ENCODE data around the gene BUD13.
A peak's percentile ranks its signal among the peaks of the same experiment; 100 is the strongest.

BUD13 gene

GRCh38 chr11:116791002-116791812 lies 18.4 kb upstream of the BUD13 start:
- Histone ChIP-seq H3K9ac (ENCODE audit: low read depth, low read length) (peak overlapping the region; percentile 29; the same call in 1 of the 2 replicates), H3K9me3 (ENCODE audit: insufficient read depth, low read depth, low read length) (no peaks in the 10 kb centered on the region), H3K36me3 (ENCODE audit: insufficient read depth, low read depth, low read length) (peaks cover 7% of the 10 kb centered on the region), H3K4me3 (ENCODE audit: low read length) (peak overlapping the region; percentile 26; the same call in 1 of the 2 replicates), H3K4me1 (ENCODE audit: insufficient read depth, low read length) (peaks cover 9% of the 10 kb centered on the region), H3K27ac (ENCODE audit: low read length) (no peak overlapping the region), H3K27me3 (ENCODE audit: insufficient read depth, low read length) (peaks cover 31% of the 10 kb centered on the region)

GRCh38 chr11:116790167-116791001 lies 17.6 kb upstream of the BUD13 start:
- no peak overlapping the region for H3K4me3 ChIP-seq (ENCODE audit: low read length)
- H3K9me3 ChIP-seq (ENCODE audit: insufficient read depth, low read depth, low read length): no peaks in the 10 kb centered on the region
- H3K9ac ChIP-seq (ENCODE audit: low read depth, low read length): no peak overlapping the region
- peaks cover 15% of the 10 kb centered on the region for H3K36me3 ChIP-seq (ENCODE audit: insufficient read depth, low read depth, low read length)
- H3K27me3 ChIP-seq (ENCODE audit: insufficient read depth, low read length): peaks cover 31% of the 10 kb centered on the region
- no peak overlapping the region for H3K27ac ChIP-seq (ENCODE audit: low read length)
- peaks cover 9% of the 10 kb centered on the region for H3K4me1 ChIP-seq (ENCODE audit: insufficient read depth, low read length)

GRCh38 chr11:116788975-116789374 lies 16.2 kb upstream of the BUD13 start:
- H3K27ac ChIP-seq (ENCODE audit: low read length): no peak overlapping the region
- H3K36me3 ChIP-seq (ENCODE audit: insufficient read depth, low read depth, low read length): peaks cover 29% of the 10 kb centered on the region
- H3K9me3 ChIP-seq (ENCODE audit: insufficient read depth, low read depth, low read length): no peaks in the 10 kb centered on the region
- no peak overlapping the region for H3K9ac ChIP-seq (ENCODE audit: low read depth, low read length)
- H3K4me1 ChIP-seq (ENCODE audit: insufficient read depth, low read length): peaks cover 9% of the 10 kb centered on the region
- H3K27me3 ChIP-seq (ENCODE audit: insufficient read depth, low read length): peaks cover 31% of the 10 kb centered on the region
- no peak overlapping the region for H3K4me3 ChIP-seq (ENCODE audit: low read length)

- Histone ChIP-seq H3K27ac (ENCODE audit: low read length) (no peak overlapping the region), H3K27me3 (ENCODE audit: insufficient read depth, low read length) (peaks cover 31% of the 10 kb centered on the region), H3K9me3 (ENCODE audit: insufficient read depth, low read depth, low read length) (no peaks in the 10 kb centered on the region), H3K36me3 (ENCODE audit: insufficient read depth, low read depth, low read length) (peaks cover 33% of the 10 kb centered on the region), H3K4me3 (ENCODE audit: low read length) (peak overlapping the region; percentile 92), H3K9ac (ENCODE audit: low read depth, low read length) (peak overlapping the region; percentile 80; the same call in 1 of the 2 replicates), H3K4me1 (ENCODE audit: insufficient read depth, low read length) (peaks cover 9% of the 10 kb centered on the region)
Observed at GRCh38 chr11:116788534-116788933, 15.7 kb upstream of the BUD13 start.

- peak within 1 kb of the TSS; percentile 92 for H3K4me3 ChIP-seq (ENCODE audit: low read length)
- peaks cover 31% of the 10 kb centered on the region for H3K27me3 ChIP-seq (ENCODE audit: insufficient read depth, low read length)
- peak within 1 kb of the TSS; percentile 80 for H3K9ac ChIP-seq (ENCODE audit: low read depth, low read length)
- no peak within 1 kb of the TSS for H3K27ac ChIP-seq (ENCODE audit: low read length)
- no peaks in the 10 kb centered on the region for H3K9me3 ChIP-seq (ENCODE audit: insufficient read depth, low read depth, low read length)
- H3K36me3 ChIP-seq (ENCODE audit: insufficient read depth, low read depth, low read length): peaks cover 39% of the 10 kb centered on the region
- H3K4me1 ChIP-seq (ENCODE audit: insufficient read depth, low read length): peaks cover 9% of the 10 kb centered on the region
Observed at GRCh38 chr11:116787786-116788486, 15.1 kb upstream of the BUD13 start, which contains the start of gene ZPR1. ZPR1 (minus strand) TSS chr11:116788023; CDS start chr11:116787990, 33 bp downstream.

GRCh38 chr11:116787436-116787785 lies 14.6 kb upstream of the BUD13 start:
- H3K27ac ChIP-seq (ENCODE audit: low read length): no peak overlapping the region
- peaks cover 9% of the 10 kb centered on the region for H3K4me1 ChIP-seq (ENCODE audit: insufficient read depth, low read length)
- H3K36me3 ChIP-seq (ENCODE audit: insufficient read depth, low read depth, low read length): peaks cover 45% of the 10 kb centered on the region
- no peaks in the 10 kb centered on the region for H3K9me3 ChIP-seq (ENCODE audit: insufficient read depth, low read depth, low read length)
- H3K27me3 ChIP-seq (ENCODE audit: insufficient read depth, low read length): peaks cover 31% of the 10 kb centered on the region
- H3K9ac ChIP-seq (ENCODE audit: low read depth, low read length): peak overlapping the region; percentile 80
- peak overlapping the region; percentile 92 for H3K4me3 ChIP-seq (ENCODE audit: low read length)

GRCh38 chr11:116786966-116787365 lies 14.2 kb upstream of the BUD13 start:
- Histone ChIP-seq H3K4me3 (ENCODE audit: low read length) (peak overlapping the region; percentile 92), H3K4me1 (ENCODE audit: insufficient read depth, low read length) (peaks cover 9% of the 10 kb centered on the region), H3K27ac (ENCODE audit: low read length) (no peak overlapping the region), H3K27me3 (ENCODE audit: insufficient read depth, low read length) (peaks cover 31% of the 10 kb centered on the region), H3K9me3 (ENCODE audit: insufficient read depth, low read depth, low read length) (no peaks in the 10 kb centered on the region), H3K36me3 (ENCODE audit: insufficient read depth, low read depth, low read length) (peaks cover 49% of the 10 kb centered on the region), H3K9ac (ENCODE audit: low read depth, low read length) (peak overlapping the region; percentile 80)

- H3K27ac ChIP-seq (ENCODE audit: low read length): no peak overlapping the region
- H3K4me1 ChIP-seq (ENCODE audit: insufficient read depth, low read length): peaks cover 9% of the 10 kb centered on the region
- H3K36me3 ChIP-seq (ENCODE audit: insufficient read depth, low read depth, low read length): peaks cover 54% of the 10 kb centered on the region
- no peaks in the 10 kb centered on the region for H3K9me3 ChIP-seq (ENCODE audit: insufficient read depth, low read depth, low read length)
- no peak overlapping the region for H3K4me3 ChIP-seq (ENCODE audit: low read length)
- peaks cover 25% of the 10 kb centered on the region for H3K27me3 ChIP-seq (ENCODE audit: insufficient read depth, low read length)
- no peak overlapping the region for H3K9ac ChIP-seq (ENCODE audit: low read depth, low read length)
Observed at GRCh38 chr11:116786326-116786725, 13.5 kb upstream of the BUD13 start.

GRCh38 chr11:116782728-116783127 lies 9.9 kb upstream of the BUD13 start:
- Histone ChIP-seq H3K27me3 (ENCODE audit: insufficient read depth, low read length) (no peaks in the 10 kb centered on the region), H3K36me3 (ENCODE audit: insufficient read depth, low read depth, low read length) (peaks cover 88% of the 10 kb centered on the region), H3K4me1 (ENCODE audit: insufficient read depth, low read length) (peaks cover 4% of the 10 kb centered on the region; the same call in 1 of the 2 replicates), H3K9ac (ENCODE audit: low read depth, low read length) (no peak overlapping the region), H3K9me3 (ENCODE audit: insufficient read depth, low read depth, low read length) (no peaks in the 10 kb centered on the region), H3K4me3 (ENCODE audit: low read length) (no peak overlapping the region), H3K27ac (ENCODE audit: low read length) (no peak overlapping the region)

GRCh38 chr11:116778556-116778955 lies 5.8 kb upstream of the BUD13 start:
- peaks cover 75% of the 10 kb centered on the region for H3K36me3 ChIP-seq (ENCODE audit: insufficient read depth, low read depth, low read length)
- no peaks in the 10 kb centered on the region for H3K27me3 ChIP-seq (ENCODE audit: insufficient read depth, low read length)
- H3K27ac ChIP-seq (ENCODE audit: low read length): no peak overlapping the region
- H3K4me1 ChIP-seq (ENCODE audit: insufficient read depth, low read length): no peaks in the 10 kb centered on the region
- no peak overlapping the region for H3K4me3 ChIP-seq (ENCODE audit: low read length)
- H3K9me3 ChIP-seq (ENCODE audit: insufficient read depth, low read depth, low read length): no peaks in the 10 kb centered on the region
- H3K9ac ChIP-seq (ENCODE audit: low read depth, low read length): no peak overlapping the region

- Histone ChIP-seq H3K9ac (ENCODE audit: low read depth, low read length) (no peak overlapping the region), H3K27me3 (ENCODE audit: insufficient read depth, low read length) (no peaks in the 10 kb centered on the region), H3K9me3 (ENCODE audit: insufficient read depth, low read depth, low read length) (no peaks in the 10 kb centered on the region), H3K27ac (ENCODE audit: low read length) (no peak overlapping the region), H3K4me3 (ENCODE audit: low read length) (no peak overlapping the region), H3K4me1 (ENCODE audit: insufficient read depth, low read length) (no peaks in the 10 kb centered on the region; the same call in 1 of the 2 replicates), H3K36me3 (ENCODE audit: insufficient read depth, low read depth, low read length) (peaks cover 60% of the 10 kb centered on the region)
Observed at GRCh38 chr11:116777056-116777455, 4.3 kb upstream of the BUD13 start.

Measured in iPS-20b (cell line).